Stimulated activated CD4-positive, alpha-beta T cell treated with anti-CD3 and anti-CD28 coated beads, TNF-alpha, amount 100 ng/mL, for 4 hours (primary cell): ENCODE data around the gene WWC2.
"Not testable (repeated sequence)": the region's sequence is repeated elsewhere in the genome, so short reads cannot be mapped to it uniquely, and the experiment has no call there.

ENCODE experiments used
- DNase-seq, 3 experiments: peaks; one replicate each; pipeline ENCODE4 v3.0.0-alpha.2; 2020; ENCODE audit warnings: low read depth in 3 of 3

WWC2 gene

DNA sequence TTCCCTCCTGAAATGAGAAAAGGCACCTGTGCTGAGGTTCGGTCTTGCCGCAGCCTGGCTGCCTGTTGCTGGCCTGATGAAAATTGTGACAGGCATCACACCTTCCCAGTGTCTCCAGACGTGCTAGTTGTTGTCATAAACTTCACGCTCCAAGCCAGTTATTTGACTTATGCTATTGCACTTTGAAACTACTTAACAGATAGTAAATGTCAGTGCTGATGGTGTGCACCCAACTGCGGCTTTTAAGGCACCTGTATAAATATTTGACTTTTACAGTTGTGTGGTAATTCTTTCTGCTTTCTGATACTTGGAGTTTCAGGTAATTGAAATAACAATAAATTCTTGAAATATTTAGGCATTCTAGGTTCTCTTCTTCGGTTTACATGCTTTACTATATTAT, 1.8 kb downstream of the WWC2 start:
- DNase-seq = no peak

- DNase-seq = no peak
These were observed 3.0 kb downstream of the WWC2 start for GRCh38 chr4:183101956-183102480.

GRCh38 chr4:183105092-183105491, 6.0 kb downstream of the WWC2 start:
- DNase-seq = no peak

- DNase-seq = no peak
These were observed 7.8 kb downstream of the WWC2 start for GRCh38 chr4:183106839-183107238.

GRCh38 chr4:183107891-183108459, 8.9 kb downstream of the WWC2 start:
- DNase-seq = no peak

DNA sequence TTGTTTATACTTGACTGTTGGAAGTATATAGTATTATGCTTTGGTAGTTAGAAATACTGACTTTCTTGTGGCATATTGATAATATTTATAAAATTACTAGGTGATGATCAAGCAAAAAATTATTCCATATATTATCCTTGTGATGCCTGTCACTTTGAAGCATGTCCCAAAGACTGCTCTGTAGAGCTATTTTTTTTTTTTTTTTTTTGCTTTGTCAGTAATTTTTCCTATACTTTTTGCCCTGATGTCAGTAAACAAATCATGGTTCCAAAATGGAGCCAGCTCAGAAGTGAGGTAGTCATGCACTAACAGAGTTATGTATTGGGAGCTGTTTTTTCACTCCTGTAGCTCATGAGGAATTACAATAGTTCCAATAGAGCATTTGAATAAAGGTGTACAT, 11.2 kb downstream of the WWC2 start:
- DNase-seq = no peak

- DNase-seq = no peak
These were observed 12.4 kb downstream of the WWC2 start for GRCh38 chr4:183111452-183111885.

DNA sequence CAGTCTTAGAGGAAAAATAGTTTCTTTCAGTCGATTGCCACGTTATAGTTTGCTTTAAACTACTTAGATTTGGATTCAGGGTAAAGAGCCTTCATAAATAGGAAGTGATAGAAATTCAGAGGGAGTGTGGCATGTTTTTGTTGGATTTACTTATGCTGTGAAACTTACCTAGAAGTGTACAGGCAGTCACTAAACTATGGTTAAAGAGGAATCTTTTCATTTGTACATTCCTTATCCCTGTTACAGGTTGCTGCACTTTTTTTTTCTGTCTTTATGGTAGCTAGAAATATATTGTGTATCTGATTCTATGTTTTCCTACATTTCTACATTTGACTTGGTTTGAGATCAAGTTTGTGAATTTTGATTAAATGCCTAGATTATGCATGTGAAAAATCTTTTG, 19.1 kb downstream of the WWC2 start:
- DNase-seq = no peak

- no peak for DNase-seq
These were observed 19.5 kb downstream of the WWC2 start for GRCh38 chr4:183118585-183118984.

GRCh38 chr4:183121660-183122059, 22.6 kb downstream of the WWC2 start:
- not testable (repeated sequence) for DNase-seq

DNA sequence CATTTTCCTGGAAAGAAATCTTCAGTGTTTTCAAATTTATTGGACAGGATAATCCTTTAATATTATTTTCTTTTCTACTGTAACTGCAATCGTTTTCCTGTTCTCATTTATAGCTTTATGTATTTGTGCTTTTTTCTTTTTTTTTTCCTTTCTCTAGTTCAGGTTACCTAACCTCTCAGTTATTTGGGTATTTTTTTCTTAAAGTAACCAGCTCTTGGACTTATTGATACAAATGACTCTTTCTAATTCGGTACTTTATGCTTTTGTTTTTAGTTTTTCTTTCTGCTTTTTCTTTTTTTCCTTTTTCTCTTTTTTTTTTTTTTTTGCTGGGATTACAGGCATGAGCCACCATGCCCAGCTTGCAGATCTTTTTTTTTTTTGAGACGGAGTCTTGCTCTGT, 25.2 kb downstream of the WWC2 start:
- DNase-seq = no peak

DNA sequence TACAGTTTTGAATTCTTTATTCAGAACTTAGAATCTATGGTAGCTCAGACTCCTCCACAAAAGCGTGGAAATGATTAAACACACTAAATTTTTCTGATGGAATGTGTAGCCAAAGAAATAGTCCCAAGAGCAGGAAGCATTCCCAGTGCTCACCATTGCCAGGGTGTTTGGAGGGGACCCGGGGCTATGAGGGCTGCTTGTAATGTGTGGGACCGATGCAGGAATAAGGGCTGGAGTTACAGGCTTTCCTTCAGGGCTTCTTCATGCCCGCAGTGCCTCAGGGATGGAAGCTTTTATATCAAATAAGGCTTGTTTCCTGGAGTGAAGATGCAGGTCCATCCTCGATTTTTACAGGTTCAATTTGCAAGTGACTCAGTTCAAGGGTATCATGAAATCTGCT, 25.8 kb downstream of the WWC2 start:
- no peak for DNase-seq

DNA sequence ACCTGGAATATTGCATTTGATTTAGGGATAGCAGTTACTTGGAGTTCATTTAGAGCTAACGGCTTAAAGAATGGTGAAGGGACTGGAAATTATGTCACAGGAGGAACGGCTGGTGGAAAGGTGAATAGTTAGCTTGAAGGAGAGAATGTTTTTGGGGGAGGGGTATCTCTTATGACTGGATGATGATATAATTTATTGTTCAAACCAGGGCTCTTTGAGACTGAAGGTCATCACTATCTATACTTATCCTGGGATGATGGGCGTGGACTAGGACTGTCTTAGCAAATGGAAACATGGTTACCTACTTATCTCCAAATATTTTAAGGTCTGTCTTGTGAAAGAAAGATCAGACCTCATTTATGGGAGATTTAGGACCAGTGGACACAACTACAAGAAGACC, 30.1 kb downstream of the WWC2 start:
- DNase-seq = no peak

- no peak for DNase-seq
These were observed 30.6 kb downstream of the WWC2 start for GRCh38 chr4:183129675-183130074.

GRCh38 chr4:183130328-183131155, 31.5 kb downstream of the WWC2 start:
- no peak for DNase-seq

- DNase-seq = no peak
These were observed 33.0 kb downstream of the WWC2 start for GRCh38 chr4:183132081-183132480.

GRCh38 chr4:183132865-183133264, 33.8 kb downstream of the WWC2 start:
- DNase-seq = no peak

- DNase-seq = no peak
These were observed 37.8 kb downstream of the WWC2 start for GRCh38 chr4:183136855-183137254.

DNA sequence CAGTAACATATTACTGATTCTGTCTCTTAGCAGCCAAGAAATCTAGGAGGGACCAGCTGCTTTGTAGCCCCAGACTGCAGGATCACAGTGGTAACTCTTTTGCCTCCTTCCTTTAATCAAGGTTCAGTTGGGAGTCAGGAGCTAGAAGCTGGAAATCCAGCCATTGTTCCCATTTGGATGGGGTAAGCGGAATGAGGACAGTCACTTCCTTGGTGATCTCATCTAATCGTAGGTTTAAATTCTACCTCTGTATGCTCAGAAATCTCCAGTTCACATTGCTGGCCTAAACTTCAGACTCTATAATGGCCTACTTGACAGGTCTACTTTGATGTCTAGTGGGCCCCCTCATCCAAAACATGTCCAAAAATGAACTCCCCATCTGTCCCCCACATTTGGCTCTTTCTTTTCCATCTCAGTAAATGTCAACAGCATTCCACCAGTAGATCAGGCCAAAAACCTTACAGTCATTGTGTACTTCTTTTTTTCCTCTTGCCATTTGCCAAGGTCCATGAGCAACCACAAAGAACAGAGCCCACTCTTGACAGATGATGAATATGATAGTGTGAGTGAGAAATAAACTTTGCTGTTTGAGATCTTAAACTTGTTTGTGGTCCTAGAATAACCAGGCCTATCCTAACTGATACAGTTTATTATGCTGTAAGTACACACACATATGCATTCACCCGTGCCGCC, 40.1 kb downstream of the WWC2 start:
- DNase-seq = no peak

DNA sequence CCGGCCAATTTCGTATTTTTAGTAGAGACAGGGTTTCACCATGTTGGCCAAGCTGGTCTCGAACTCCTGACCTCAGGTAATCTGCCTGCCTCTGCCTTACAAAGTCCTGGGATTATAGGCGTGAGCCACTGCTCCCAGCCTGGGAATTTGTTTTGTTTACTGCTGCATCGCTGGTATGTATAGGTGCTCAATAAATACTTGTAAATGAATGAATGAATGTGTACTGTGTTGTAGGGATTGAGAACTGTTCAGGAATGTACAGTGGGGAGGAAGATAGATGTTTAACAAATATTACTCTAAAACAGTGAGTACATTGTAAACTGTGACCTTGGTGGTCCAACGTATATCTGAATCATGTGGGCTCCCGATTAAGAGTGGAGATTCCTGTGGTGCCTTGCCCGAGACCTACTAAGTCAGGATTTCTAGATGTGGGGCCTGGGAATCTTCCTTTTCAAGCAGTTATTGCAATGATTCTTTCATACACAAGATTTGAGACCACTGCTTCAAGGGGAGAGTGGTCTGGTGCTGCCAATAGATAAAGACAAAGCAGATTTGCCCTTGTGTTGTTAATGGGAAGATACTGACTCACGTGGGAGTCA, 41.0 kb downstream of the WWC2 start:
- DNase-seq = no peak

DNA sequence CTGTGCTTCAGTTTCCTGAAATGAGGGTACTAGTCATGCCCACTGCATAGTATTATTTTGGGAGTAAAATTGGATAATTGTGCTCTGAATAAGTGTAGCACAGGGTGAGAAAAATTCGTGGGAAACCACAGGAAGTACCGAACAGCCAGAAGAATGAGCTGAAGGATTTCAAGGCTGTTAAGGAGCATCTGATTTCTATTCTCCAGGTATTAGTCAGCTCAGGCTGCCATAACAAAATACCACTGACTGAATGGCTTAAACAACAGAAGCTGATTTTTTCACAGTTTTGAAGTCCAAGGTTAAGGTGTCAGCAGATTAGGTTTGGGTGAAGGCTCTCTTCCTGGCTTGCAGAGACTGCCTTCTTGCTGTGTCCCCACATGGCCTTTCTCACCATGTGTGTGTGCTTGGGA, 41.9 kb downstream of the WWC2 start:
- DNase-seq = no peak

DNA sequence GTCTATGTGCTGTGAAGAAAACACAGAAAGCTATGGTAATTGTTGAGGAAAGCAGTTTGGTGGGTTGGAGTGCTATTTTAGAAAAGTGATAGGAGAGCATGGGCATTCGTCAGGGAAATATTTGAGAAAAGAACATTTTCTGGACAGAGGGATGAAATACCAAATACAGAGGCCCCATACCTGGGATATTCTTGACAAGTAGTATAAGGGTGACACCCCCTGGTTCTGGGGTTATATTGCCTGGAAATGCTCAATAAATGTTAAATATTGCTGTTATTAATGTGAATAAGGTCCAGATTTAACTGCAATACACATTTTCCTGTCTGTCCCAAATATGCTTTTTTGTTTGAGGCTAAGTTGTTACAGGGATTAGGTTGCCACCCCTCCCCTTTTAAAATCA, 42.9 kb downstream of the WWC2 start:
- no peak for DNase-seq
